HG02588 (cell line): ENCODE data around the gene SECISBP2L.
A peak's percentile ranks its signal among the peaks of the same experiment; 100 is the strongest.
"Not testable (repeated sequence)": the region's sequence is repeated elsewhere in the genome, so short reads cannot be mapped to it uniquely, and the experiment has no call there.

ENCODE experiments used
- ATAC-seq: cut with Tn5 transposase; IDR thresholded peaks from one replicate; pipeline ENCODE4 v1.9.1; 2021; ENCODE audit warnings: mild to moderate bottlenecking, moderate library complexity; ENCODE audit not compliant: unreplicated experiment

Gene SECISBP2L

GRCh38 chr15:49015896-49016295, 30.4 kb downstream of the SECISBP2L start:
- ATAC-seq, result no peak

GRCh38 chr15:48999314-48999713, 46.9 kb downstream of the SECISBP2L start:
- no peak for ATAC-seq

- ATAC-seq, result no peak
Measured at GRCh38 chr15:48996276-48996675, 50.0 kb downstream of the SECISBP2L start.

GRCh38 chr15:48993380-48993779, 52.9 kb downstream of the SECISBP2L start:
- no peak for ATAC-seq

- ATAC-seq, result peak; percentile 95
Measured at GRCh38 chr15:48992545-48992944, 53.7 kb downstream of the SECISBP2L start.

GRCh38 chr15:48992096-48992495, 54.1 kb downstream of the SECISBP2L start:
- ATAC-seq, result no peak

- no peak for ATAC-seq
Measured at GRCh38 chr15:48989170-48989569, 57.1 kb downstream of the SECISBP2L start.

- ATAC-seq, result no peak
Measured at GRCh38 chr15:48987142-48987541, 59.1 kb downstream of the SECISBP2L start.

- ATAC-seq, result no peak
Measured at GRCh38 chr15:48986240-48986639, 60.0 kb downstream of the SECISBP2L start.

GRCh38 chr15:48985516-48985915, 60.7 kb downstream of the SECISBP2L start:
- ATAC-seq, result no peak

GRCh38 chr15:48984811-48985352, 61.4 kb downstream of the SECISBP2L start:
- ATAC-seq, result no peak

- no peak for ATAC-seq
Measured at GRCh38 chr15:48984021-48984710, 62.1 kb downstream of the SECISBP2L start.

- no peak for ATAC-seq
Measured at GRCh38 chr15:48983300-48983699, 62.9 kb downstream of the SECISBP2L start.

GRCh38 chr15:48981941-48982340, 64.3 kb downstream of the SECISBP2L start:
- no peak for ATAC-seq

- no peak for ATAC-seq
Measured at GRCh38 chr15:48978638-48979037, 67.6 kb downstream of the SECISBP2L start.

GRCh38 chr15:48976444-48977088, 69.7 kb downstream of the SECISBP2L start:
- ATAC-seq, result no peak

- ATAC-seq, result peak; percentile 98
Measured at GRCh38 chr15:48975472-48976419, 70.5 kb downstream of the SECISBP2L start.

GRCh38 chr15:48974882-48975281, 71.4 kb downstream of the SECISBP2L start:
- ATAC-seq, result no peak

- ATAC-seq, result no peak
Measured at GRCh38 chr15:48972750-48973503, 73.3 kb downstream of the SECISBP2L start.

GRCh38 chr15:48970926-48971325, 75.3 kb downstream of the SECISBP2L start:
- ATAC-seq, result not testable (repeated sequence)
